WTC11 (cell line): ENCODE measurements around the gene IPCEF1. TPM values are rescaled to one million over a fixed set of nuclear protein-coding genes. Genes with fewer than 3 reads are reported as not detected.

Source experiments
- ATAC-seq: fragments of 200-7000 bp; cut with Tn5 transposase; 2 replicates; pipeline ENCODE4 v1.10.0; 2021; ENCODE audit warnings: mild to moderate bottlenecking, moderate library complexity
- CTCF ChIA-PET: fragments of 300-600 bp; sonication (Branson Sonifier 250); formaldehyde crosslinking; loops from one replicate; lab custom pipeline; 2021; ENCODE audit warnings: antibody characterized with exemption; lab: Charles Lee
- POLR2A ChIA-PET: fragments of 350-600 bp; sonication (Branson Sonifier 250); formaldehyde crosslinking; loops from one replicate; lab custom pipeline; 2021; ENCODE audit warnings: antibody characterized with exemption; lab: Charles Lee
- DNase-seq: peaks from one replicate; pipeline ENCODE4 v3.0.0; 2021; ENCODE audit warnings: low spot score
- H3K27ac Mint-ChIP-seq: 2 replicates; pipeline ENCODE4 v1.8.0; 2021; ENCODE audit warnings: mixed read lengths
- H3K27me3 Mint-ChIP-seq: 2 replicates; pipeline ENCODE4 v1.8.0; 2021; ENCODE audit warnings: low read depth, mild to moderate bottlenecking, moderate library complexity, mixed read lengths
- H3K36me3 Mint-ChIP-seq: 2 replicates; pipeline ENCODE4 v1.8.0; 2021; ENCODE audit warnings: mixed read lengths
- H3K4me1 Mint-ChIP-seq: 2 replicates; pipeline ENCODE4 v1.8.0; 2022; ENCODE audit warnings: mixed read lengths
- H3K4me3 Mint-ChIP-seq: 2 replicates; pipeline ENCODE4 v1.8.0; 2021; ENCODE audit warnings: mild to moderate bottlenecking, moderate library complexity, mixed read lengths
- H3K9me3 Mint-ChIP-seq: 2 replicates; pipeline ENCODE4 v1.8.0; 2021; ENCODE audit warnings: mixed read lengths
- CREM ChIP-seq: sonication (generic); formaldehyde crosslinking; IDR thresholded peaks from 2 replicates; pipeline ENCODE4 v1.8.1; 2022; ENCODE audit warnings: mild to moderate bottlenecking, missing genetic modification reagents, moderate library complexity
- FOXK1 ChIP-seq: sonication (generic); formaldehyde crosslinking; IDR thresholded peaks from 2 replicates; pipeline ENCODE4 v1.8.0; 2022; ENCODE audit warnings: mild to moderate bottlenecking, moderate library complexity, missing genetic modification reagents
- HMGA2 ChIP-seq: fragments of 250-450 bp; sonication (Bioruptor Pico); IDR thresholded peaks from 2 replicates; pipeline ENCODE4 v1.4.0; 2021; ENCODE audit warnings: mild to moderate bottlenecking, moderate library complexity
- IRF2 ChIP-seq: sonication (generic); formaldehyde crosslinking; IDR thresholded peaks from 2 replicates; pipeline ENCODE4 v1.8.0; 2022; ENCODE audit warnings: low read depth, missing genetic modification reagents, borderline replicate concordance
- KAT7 ChIP-seq: sonication (generic); formaldehyde crosslinking; IDR thresholded peaks from 2 replicates; pipeline ENCODE4 v1.8.1; 2023; ENCODE audit warnings: missing genetic modification reagents, mild to moderate bottlenecking, borderline replicate concordance
- MXD4 ChIP-seq: fragments of 250-450 bp; sonication (Bioruptor Pico); IDR thresholded peaks from 2 replicates; pipeline ENCODE4 v1.8.0; 2021; ENCODE audit warnings: mild to moderate bottlenecking, moderate library complexity, borderline replicate concordance
- NFE2L1 ChIP-seq: sonication (generic); formaldehyde crosslinking; IDR thresholded peaks from 2 replicates; pipeline ENCODE4 v1.8.1; 2023; ENCODE audit warnings: missing genetic modification reagents
- OVOL2 ChIP-seq: fragments of 250-450 bp; sonication (Bioruptor Pico); IDR thresholded peaks from 2 replicates; pipeline ENCODE4 v1.9.0; 2021; ENCODE audit warnings: mild to moderate bottlenecking, borderline replicate concordance
- RELA ChIP-seq: sonication (generic); formaldehyde crosslinking; IDR thresholded peaks from 2 replicates; pipeline ENCODE4 v1.8.1; 2022; ENCODE audit warnings: missing genetic modification reagents, mild to moderate bottlenecking, borderline replicate concordance
- total RNA-seq: library from RNA; stranded (reverse); gene quantifications from 3 replicates; pipeline ENCODE4 v1.2.3, GENCODE V29; 2021
- TF ChIP-seq, protein P1 (sequence below): sonication (generic); formaldehyde crosslinking; IDR thresholded peaks from 2 replicates; pipeline ENCODE4 v1.8.1; 2022; ENCODE audit warnings: missing genetic modification reagents, borderline replicate concordance
- TF ChIP-seq, protein P2 (sequence below): fragments of 250-450 bp; sonication (Bioruptor Pico); IDR thresholded peaks from 2 replicates; pipeline ENCODE4 v1.9.0; 2021; ENCODE audit warnings: mild to moderate bottlenecking
- TF ChIP-seq, protein P3 (sequence below): fragments of 200-600 bp; IDR thresholded peaks from 2 replicates; pipeline ENCODE4 v1.8.0; 2022; ENCODE audit warnings: antibody characterized with exemption
- TF ChIP-seq, protein P4 (sequence below): fragments of 250-450 bp; sonication (Bioruptor Pico); IDR thresholded peaks from 2 replicates; pipeline ENCODE4 v1.9.0; 2021; ENCODE audit warnings: mild to moderate bottlenecking
- TF ChIP-seq, protein P5 (sequence below): sonication (generic); formaldehyde crosslinking; IDR thresholded peaks from 2 replicates; pipeline ENCODE4 v1.8.0; 2023; ENCODE audit warnings: mild to moderate bottlenecking, missing genetic modification reagents
- TF ChIP-seq, protein P6 (sequence below): sonication (generic); formaldehyde crosslinking; IDR thresholded peaks from 2 replicates; pipeline ENCODE4 v1.8.1; 2023; ENCODE audit warnings: mild to moderate bottlenecking, missing genetic modification reagents, moderate library complexity
- TF ChIP-seq, protein P7 (sequence below): sonication (generic); formaldehyde crosslinking; IDR thresholded peaks from 2 replicates; pipeline ENCODE4 v1.8.0; 2022; ENCODE audit warnings: mild to moderate bottlenecking, missing genetic modification reagents
- TF ChIP-seq, protein P8 (sequence below): sonication (generic); formaldehyde crosslinking; IDR thresholded peaks from 2 replicates; pipeline ENCODE4 v1.8.1; 2022; ENCODE audit warnings: low read depth, mild to moderate bottlenecking, moderate library complexity, missing genetic modification reagents, borderline replicate concordance

IPCEF1 gene
- total RNA-seq, 1 experiment from 2014 or later, result 1.3 TPM

DNA sequence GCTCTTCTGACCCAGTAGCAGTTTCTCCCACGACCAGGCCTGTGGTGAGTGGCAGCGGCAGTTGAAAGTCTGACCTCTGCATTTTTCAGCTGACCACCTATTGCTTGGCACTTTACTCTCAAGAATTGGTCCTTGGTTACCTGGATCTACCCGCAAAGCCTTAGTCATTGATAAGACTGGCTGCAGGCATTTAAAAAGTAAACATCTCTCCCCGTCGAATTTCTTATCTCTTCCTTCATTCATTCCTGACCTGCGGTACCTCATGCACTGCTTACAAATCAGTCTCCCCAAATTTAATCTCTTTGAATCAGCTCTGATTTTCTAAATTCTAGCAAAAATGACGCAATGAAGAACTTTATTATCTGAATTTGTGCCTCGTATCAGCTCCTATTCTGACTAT, 26.1 kb upstream of the IPCEF1 start (continued):
- TF ChIP-seq, protein P1, sequence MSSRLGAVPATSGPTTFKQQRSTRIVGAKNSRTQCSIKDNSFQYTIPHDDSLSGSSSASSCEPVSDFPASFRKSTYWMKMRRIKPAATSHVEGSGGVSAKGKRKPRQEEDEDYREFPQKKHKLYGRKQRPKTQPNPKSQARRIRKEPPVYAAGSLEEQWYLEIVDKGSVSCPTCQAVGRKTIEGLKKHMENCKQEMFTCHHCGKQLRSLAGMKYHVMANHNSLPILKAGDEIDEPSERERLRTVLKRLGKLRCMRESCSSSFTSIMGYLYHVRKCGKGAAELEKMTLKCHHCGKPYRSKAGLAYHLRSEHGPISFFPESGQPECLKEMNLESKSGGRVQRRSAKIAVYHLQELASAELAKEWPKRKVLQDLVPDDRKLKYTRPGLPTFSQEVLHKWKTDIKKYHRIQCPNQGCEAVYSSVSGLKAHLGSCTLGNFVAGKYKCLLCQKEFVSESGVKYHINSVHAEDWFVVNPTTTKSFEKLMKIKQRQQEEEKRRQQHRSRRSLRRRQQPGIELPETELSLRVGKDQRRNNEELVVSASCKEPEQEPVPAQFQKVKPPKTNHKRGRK, result no peak
- TF ChIP-seq, protein P2, sequence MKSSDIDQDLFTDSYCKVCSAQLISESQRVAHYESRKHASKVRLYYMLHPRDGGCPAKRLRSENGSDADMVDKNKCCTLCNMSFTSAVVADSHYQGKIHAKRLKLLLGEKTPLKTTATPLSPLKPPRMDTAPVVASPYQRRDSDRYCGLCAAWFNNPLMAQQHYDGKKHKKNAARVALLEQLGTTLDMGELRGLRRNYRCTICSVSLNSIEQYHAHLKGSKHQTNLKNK (CRISPR knock-in tag), result no peak
- TF ChIP-seq MXD4 (CRISPR knock-in tag) (no peak), HMGA2 (CRISPR knock-in tag) (no peak), NFE2L1 (CRISPR knock-in tag) (no peak)

DNA sequence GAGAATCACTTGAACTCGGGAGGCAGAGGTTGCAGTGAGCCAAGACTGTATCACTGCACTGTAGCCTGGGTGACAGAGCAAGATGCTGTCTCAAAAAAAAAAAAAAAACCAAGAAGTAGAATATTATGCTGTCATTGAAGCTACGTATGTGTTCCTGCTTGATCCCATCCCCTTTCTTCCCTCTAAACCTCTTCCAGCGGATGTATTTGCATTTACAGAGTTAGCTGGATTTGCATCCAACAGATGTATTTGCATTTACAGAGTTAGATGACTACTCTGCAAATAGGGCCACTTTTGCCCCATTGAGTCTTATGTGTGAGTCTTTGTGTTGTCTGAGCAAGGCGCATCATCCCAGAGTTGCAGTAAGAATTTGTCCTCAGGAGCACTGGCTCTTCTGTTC, 24.9 kb upstream of the IPCEF1 start:
- Mint-ChIP-seq H3K27me3 (no peaks in the 10 kb centered on the region), H3K36me3 (no peaks in the 10 kb centered on the region), H3K4me3 (no peak overlapping the region), H3K9me3 (peaks cover 7% of the 10 kb centered on the region; the same call in 1 of the 2 replicates), H3K4me1 (peaks cover 16% of the 10 kb centered on the region), H3K27ac (no peak overlapping the region)
- ATAC-seq (peak; percentile 39; the same call in 1 of the 2 replicates), DNase-seq (no peak)
- CTCF ChIA-PET, result no interaction called here
- POLR2A ChIA-PET, result interaction anchor here (0.6 kb wide), 1 partner anchor 28 kb away, joined by 4 read pairs; no protein-coding TSS in a partner anchor
- TF ChIP-seq, protein P3, sequence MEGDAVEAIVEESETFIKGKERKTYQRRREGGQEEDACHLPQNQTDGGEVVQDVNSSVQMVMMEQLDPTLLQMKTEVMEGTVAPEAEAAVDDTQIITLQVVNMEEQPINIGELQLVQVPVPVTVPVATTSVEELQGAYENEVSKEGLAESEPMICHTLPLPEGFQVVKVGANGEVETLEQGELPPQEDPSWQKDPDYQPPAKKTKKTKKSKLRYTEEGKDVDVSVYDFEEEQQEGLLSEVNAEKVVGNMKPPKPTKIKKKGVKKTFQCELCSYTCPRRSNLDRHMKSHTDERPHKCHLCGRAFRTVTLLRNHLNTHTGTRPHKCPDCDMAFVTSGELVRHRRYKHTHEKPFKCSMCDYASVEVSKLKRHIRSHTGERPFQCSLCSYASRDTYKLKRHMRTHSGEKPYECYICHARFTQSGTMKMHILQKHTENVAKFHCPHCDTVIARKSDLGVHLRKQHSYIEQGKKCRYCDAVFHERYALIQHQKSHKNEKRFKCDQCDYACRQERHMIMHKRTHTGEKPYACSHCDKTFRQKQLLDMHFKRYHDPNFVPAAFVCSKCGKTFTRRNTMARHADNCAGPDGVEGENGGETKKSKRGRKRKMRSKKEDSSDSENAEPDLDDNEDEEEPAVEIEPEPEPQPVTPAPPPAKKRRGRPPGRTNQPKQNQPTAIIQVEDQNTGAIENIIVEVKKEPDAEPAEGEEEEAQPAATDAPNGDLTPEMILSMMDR, result no peak
- TF ChIP-seq, protein P4, sequence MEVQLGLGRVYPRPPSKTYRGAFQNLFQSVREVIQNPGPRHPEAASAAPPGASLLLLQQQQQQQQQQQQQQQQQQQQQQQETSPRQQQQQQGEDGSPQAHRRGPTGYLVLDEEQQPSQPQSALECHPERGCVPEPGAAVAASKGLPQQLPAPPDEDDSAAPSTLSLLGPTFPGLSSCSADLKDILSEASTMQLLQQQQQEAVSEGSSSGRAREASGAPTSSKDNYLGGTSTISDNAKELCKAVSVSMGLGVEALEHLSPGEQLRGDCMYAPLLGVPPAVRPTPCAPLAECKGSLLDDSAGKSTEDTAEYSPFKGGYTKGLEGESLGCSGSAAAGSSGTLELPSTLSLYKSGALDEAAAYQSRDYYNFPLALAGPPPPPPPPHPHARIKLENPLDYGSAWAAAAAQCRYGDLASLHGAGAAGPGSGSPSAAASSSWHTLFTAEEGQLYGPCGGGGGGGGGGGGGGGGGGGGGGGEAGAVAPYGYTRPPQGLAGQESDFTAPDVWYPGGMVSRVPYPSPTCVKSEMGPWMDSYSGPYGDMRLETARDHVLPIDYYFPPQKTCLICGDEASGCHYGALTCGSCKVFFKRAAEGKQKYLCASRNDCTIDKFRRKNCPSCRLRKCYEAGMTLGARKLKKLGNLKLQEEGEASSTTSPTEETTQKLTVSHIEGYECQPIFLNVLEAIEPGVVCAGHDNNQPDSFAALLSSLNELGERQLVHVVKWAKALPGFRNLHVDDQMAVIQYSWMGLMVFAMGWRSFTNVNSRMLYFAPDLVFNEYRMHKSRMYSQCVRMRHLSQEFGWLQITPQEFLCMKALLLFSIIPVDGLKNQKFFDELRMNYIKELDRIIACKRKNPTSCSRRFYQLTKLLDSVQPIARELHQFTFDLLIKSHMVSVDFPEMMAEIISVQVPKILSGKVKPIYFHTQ (CRISPR knock-in tag), result no peak
- TF ChIP-seq RELA (no peak), OVOL2 (CRISPR knock-in tag) (no peak), FOXK1 (CRISPR knock-in tag) (no peak), IRF2 (CRISPR knock-in tag) (no peak), CREM (CRISPR knock-in tag) (no peak), KAT7 (CRISPR knock-in tag) (no peak)
- TF ChIP-seq, protein P5, sequence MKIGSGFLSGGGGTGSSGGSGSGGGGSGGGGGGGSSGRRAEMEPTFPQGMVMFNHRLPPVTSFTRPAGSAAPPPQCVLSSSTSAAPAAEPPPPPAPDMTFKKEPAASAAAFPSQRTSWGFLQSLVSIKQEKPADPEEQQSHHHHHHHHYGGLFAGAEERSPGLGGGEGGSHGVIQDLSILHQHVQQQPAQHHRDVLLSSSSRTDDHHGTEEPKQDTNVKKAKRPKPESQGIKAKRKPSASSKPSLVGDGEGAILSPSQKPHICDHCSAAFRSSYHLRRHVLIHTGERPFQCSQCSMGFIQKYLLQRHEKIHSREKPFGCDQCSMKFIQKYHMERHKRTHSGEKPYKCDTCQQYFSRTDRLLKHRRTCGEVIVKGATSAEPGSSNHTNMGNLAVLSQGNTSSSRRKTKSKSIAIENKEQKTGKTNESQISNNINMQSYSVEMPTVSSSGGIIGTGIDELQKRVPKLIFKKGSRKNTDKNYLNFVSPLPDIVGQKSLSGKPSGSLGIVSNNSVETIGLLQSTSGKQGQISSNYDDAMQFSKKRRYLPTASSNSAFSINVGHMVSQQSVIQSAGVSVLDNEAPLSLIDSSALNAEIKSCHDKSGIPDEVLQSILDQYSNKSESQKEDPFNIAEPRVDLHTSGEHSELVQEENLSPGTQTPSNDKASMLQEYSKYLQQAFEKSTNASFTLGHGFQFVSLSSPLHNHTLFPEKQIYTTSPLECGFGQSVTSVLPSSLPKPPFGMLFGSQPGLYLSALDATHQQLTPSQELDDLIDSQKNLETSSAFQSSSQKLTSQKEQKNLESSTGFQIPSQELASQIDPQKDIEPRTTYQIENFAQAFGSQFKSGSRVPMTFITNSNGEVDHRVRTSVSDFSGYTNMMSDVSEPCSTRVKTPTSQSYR, result no peak
- TF ChIP-seq, protein P6, sequence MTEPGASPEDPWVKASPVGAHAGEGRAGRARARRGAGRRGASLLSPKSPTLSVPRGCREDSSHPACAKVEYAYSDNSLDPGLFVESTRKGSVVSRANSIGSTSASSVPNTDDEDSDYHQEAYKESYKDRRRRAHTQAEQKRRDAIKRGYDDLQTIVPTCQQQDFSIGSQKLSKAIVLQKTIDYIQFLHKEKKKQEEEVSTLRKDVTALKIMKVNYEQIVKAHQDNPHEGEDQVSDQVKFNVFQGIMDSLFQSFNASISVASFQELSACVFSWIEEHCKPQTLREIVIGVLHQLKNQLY (CRISPR knock-in tag), result no peak
- TF ChIP-seq, protein P7, sequence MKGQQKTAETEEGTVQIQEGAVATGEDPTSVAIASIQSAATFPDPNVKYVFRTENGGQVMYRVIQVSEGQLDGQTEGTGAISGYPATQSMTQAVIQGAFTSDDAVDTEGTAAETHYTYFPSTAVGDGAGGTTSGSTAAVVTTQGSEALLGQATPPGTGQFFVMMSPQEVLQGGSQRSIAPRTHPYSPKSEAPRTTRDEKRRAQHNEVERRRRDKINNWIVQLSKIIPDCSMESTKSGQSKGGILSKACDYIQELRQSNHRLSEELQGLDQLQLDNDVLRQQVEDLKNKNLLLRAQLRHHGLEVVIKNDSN, result no peak
- TF ChIP-seq, protein P8, sequence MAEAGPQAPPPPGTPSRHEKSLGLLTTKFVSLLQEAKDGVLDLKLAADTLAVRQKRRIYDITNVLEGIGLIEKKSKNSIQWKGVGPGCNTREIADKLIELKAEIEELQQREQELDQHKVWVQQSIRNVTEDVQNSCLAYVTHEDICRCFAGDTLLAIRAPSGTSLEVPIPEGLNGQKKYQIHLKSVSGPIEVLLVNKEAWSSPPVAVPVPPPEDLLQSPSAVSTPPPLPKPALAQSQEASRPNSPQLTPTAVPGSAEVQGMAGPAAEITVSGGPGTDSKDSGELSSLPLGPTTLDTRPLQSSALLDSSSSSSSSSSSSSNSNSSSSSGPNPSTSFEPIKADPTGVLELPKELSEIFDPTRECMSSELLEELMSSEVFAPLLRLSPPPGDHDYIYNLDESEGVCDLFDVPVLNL, result no peak
- TF ChIP-seq, protein P1, result no peak
